ENCODE results near the gene ARHGAP32.

ARHGAP32 gene

GRCh38 chr11:128917144-128917724, 274.9 kb downstream of the ARHGAP32 start:
- TF ChIP-seq CTCF (IDR thresholded peaks at IDR 0.05; ENCODE audit: low read depth, low read length) (no peak), MAX (IDR thresholded peaks at IDR 0.05; ENCODE audit: low read depth, low read length) (no peak), MYC (IDR thresholded peaks at IDR 0.05; ENCODE audit: low read depth, low read length) (no peak), POLR2A (IDR thresholded peaks at IDR 0.05; ENCODE audit: extremely low read depth, insufficient read length) (no peak)
- no peak overlapping the region for H3K4me3 ChIP-seq (ENCODE audit: low read depth, low read length)
- no peak for DNase-seq (ENCODE audit: low read depth)

- no peak for TF ChIP-seq CTCF (IDR thresholded peaks at IDR 0.05; ENCODE audit: low read depth, low read length)
- no peak for TF ChIP-seq MAX (IDR thresholded peaks at IDR 0.05; ENCODE audit: low read depth, low read length)
- TF ChIP-seq POLR2A (IDR thresholded peaks at IDR 0.05; ENCODE audit: extremely low read depth, insufficient read length) = no peak
- TF ChIP-seq MYC (IDR thresholded peaks at IDR 0.05; ENCODE audit: low read depth, low read length) = no peak
- DNase-seq (ENCODE audit: low read depth) = no peak
- H3K4me3 ChIP-seq (ENCODE audit: low read depth, low read length) = no peak overlapping the region
These were observed 275.4 kb downstream of the ARHGAP32 start for GRCh38 chr11:128916681-128917080.

- TF ChIP-seq MAX (IDR thresholded peaks at IDR 0.05; ENCODE audit: low read depth, low read length) = no peak
- no peak for TF ChIP-seq POLR2A (IDR thresholded peaks at IDR 0.05; ENCODE audit: extremely low read depth, insufficient read length)
- TF ChIP-seq MYC (IDR thresholded peaks at IDR 0.05; ENCODE audit: low read depth, low read length) = no peak
- no peak for TF ChIP-seq CTCF (IDR thresholded peaks at IDR 0.05; ENCODE audit: low read depth, low read length)
- no peak for DNase-seq (ENCODE audit: low read depth)
- H3K4me3 ChIP-seq (ENCODE audit: low read depth, low read length) = no peak overlapping the region
These were observed 276.0 kb downstream of the ARHGAP32 start for GRCh38 chr11:128916037-128916572.

GRCh38 chr11:128915149-128915521, 277.0 kb downstream of the ARHGAP32 start:
- H3K4me3 ChIP-seq (ENCODE audit: low read depth, low read length) = no peak overlapping the region
- DNase-seq (ENCODE audit: low read depth) = no peak
- TF ChIP-seq MYC (IDR thresholded peaks at IDR 0.05; ENCODE audit: low read depth, low read length) = no peak
- TF ChIP-seq MAX (IDR thresholded peaks at IDR 0.05; ENCODE audit: low read depth, low read length) = no peak

Data from NB4 (cell line).